ENCODE results near the gene CDKN2B. TPM values are rescaled to one million over a fixed set of nuclear protein-coding genes. Genes with fewer than 3 reads are reported as not detected.

The CDKN2B gene
- total and polyA plus RNA-seq, 4 donors = 0.32 to 1.3 (median 0.54) TPM

DNA sequence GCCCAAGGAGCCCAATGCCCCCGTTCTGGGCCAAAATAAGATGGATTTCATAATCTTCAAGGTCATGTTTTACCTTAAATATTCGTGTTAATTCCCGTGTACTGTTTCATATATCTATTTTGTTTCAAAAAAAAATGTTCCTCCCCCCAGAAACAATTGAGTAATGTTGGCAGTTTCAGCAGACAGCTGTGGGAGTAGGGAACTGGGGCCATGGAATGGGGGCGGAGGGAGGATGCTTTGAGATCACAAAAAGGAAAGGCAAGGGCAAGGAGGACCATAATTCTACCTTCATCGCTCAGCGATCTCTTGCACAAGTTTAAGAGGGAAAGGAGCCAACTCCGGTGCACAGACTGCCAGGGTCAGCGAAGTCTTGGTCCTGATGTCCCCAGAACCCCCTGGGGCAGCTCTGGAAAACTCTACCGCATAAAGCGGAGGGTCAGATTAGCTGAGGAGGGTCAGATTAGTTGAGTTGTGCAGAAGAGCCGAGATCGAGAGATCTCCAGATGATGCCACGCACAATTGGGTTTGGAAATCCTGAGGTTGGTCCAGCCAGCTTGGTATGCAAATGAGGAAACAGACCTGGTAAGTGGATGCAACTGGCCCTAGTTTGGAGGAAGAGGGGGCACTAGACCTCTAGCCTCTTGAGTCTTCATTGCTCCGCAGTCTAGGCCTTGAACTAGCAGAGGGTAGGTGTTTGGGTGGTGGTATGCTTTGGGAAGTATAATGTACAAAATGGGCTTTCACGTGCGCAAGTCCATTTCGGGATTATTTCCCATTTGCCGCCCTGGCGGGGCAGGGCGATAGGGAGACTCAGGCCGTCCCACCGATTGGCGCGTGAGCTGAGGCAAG, 38.9 kb downstream of the CDKN2B start (continued):
- TF ChIP-seq EGR1 (IDR thresholded peaks at IDR 0.05; ENCODE audit: low read depth in 2 of 2) (no peak), SP1 (IDR thresholded peaks at IDR 0.05) (no peak), GABPA (IDR thresholded peaks at IDR 0.05 in 1 of 2, conservative IDR thresholded peaks at IDR 0.05 in 1 of 2) (no peak)

DNA sequence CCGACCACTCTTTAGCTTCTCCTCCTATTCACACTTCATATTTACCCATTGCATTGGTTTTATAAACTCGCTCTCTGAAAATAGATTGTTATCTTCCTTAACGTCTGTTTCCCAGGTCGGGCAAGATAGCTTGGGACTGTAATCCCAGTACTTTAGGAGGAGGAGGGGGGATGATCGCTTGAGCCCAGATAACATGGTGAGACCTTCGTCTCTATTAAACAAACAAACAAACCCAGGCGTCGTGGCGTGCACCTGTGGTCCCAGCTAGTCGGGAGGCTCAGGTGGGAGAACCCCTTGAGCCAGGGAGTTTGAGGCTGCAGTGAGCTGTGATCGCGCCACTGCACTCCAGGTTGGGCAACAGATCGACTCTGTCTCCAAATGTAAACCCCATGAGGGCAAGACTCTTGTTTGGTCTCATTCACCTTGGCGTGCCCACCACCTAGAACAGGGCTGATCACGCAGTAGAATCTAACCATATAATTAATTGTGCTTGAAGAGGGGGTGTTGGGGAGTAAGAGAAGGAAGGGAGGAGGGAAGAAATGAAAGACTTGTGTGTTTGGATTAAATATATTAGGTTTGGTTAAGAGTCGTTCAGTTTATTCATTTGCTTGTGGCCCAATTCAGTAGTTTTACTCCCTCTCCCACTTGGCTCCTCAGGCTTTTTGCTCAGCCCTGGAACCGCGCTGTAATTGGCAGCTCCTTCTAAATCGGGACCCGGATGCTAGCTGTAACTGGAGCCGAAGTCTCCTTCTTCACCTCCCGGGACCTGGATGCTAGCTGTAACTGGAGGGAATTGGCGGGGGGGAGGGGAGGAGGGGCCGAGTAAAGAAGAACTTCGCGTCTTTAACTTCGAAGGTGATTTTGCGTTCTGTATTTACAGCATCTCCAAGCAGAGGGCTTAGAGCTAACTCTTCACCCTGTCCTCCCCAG, 39.8 kb downstream of the CDKN2B start:
- Histone ChIP-seq H3K27me3 (ENCODE audit: control insufficient read depth in 4 of 4, insufficient read depth in 4 of 4, low read length in 3 of 4) (peaks cover 3 to 42% (median 24%) of the 10 kb centered on the region in 4 donors), H3K36me3 (ENCODE audit: control insufficient read depth in 4 of 4, insufficient read depth in 3 of 4, low read depth in 1 of 4, low read length in 3 of 4) (no peaks in the 10 kb centered on the region), H3K9ac (ENCODE audit: low read depth in 1 of 2, low read length in 2 of 2) (no peak overlapping the region), H3K9me3 (ENCODE audit: control insufficient read depth in 4 of 4, low read length in 3 of 4) (peaks cover 0 to 18% (median 1%) of the 10 kb centered on the region in 4 donors), H3K4me1 (ENCODE audit: control insufficient read depth in 4 of 4, insufficient read depth in 4 of 4, low read length in 3 of 4) (peaks cover 11 to 20% (median 13%) of the 10 kb centered on the region in 4 donors), H3K4me3 (ENCODE audit: low read depth in 1 of 3, low read length in 3 of 3) (no peak overlapping the region), H3K27ac (ENCODE audit: low read depth in 1 of 2, low read length in 2 of 2) (no peak overlapping the region)
- 8% methylated on average over 28 of the region's 28 CpGs for WGBS
- DNase-seq (ENCODE audit: low spot score) = no peak
- no peak for TF ChIP-seq NR2F2 (IDR thresholded peaks at IDR 0.05)
- no peak for TF ChIP-seq SP1 (IDR thresholded peaks at IDR 0.05)
- TF ChIP-seq YY1 (IDR thresholded peaks at IDR 0.05) = no peak
- no peak for TF ChIP-seq FOXA2 (IDR thresholded peaks at IDR 0.05)
- TF ChIP-seq, protein P1, sequence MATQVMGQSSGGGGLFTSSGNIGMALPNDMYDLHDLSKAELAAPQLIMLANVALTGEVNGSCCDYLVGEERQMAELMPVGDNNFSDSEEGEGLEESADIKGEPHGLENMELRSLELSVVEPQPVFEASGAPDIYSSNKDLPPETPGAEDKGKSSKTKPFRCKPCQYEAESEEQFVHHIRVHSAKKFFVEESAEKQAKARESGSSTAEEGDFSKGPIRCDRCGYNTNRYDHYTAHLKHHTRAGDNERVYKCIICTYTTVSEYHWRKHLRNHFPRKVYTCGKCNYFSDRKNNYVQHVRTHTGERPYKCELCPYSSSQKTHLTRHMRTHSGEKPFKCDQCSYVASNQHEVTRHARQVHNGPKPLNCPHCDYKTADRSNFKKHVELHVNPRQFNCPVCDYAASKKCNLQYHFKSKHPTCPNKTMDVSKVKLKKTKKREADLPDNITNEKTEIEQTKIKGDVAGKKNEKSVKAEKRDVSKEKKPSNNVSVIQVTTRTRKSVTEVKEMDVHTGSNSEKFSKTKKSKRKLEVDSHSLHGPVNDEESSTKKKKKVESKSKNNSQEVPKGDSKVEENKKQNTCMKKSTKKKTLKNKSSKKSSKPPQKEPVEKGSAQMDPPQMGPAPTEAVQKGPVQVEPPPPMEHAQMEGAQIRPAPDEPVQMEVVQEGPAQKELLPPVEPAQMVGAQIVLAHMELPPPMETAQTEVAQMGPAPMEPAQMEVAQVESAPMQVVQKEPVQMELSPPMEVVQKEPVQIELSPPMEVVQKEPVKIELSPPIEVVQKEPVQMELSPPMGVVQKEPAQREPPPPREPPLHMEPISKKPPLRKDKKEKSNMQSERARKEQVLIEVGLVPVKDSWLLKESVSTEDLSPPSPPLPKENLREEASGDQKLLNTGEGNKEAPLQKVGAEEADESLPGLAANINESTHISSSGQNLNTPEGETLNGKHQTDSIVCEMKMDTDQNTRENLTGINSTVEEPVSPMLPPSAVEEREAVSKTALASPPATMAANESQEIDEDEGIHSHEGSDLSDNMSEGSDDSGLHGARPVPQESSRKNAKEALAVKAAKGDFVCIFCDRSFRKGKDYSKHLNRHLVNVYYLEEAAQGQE (IDR thresholded peaks at IDR 0.05) = no peak
- TF ChIP-seq, protein P2, sequence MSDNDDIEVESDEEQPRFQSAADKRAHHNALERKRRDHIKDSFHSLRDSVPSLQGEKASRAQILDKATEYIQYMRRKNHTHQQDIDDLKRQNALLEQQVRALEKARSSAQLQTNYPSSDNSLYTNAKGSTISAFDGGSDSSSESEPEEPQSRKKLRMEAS (IDR thresholded peaks at IDR 0.05) = no peak
- no peak for TF ChIP-seq HNF4G (IDR thresholded peaks at IDR 0.05)
- no peak for TF ChIP-seq FOXA1 (IDR thresholded peaks at IDR 0.05)
- TF ChIP-seq, protein P3, sequence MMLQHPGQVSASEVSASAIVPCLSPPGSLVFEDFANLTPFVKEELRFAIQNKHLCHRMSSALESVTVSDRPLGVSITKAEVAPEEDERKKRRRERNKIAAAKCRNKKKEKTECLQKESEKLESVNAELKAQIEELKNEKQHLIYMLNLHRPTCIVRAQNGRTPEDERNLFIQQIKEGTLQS (IDR thresholded peaks at IDR 0.05) = no peak
- no peak for TF ChIP-seq RXRA (IDR thresholded peaks at IDR 0.05)
- no peak for TF ChIP-seq EGR1 (IDR thresholded peaks at IDR 0.05; ENCODE audit: low read depth in 2 of 2)
- no peak for TF ChIP-seq JUND (IDR thresholded peaks at IDR 0.05)
- no peak for TF ChIP-seq TAF1 (conservative IDR thresholded peaks at IDR 0.05)
- TF ChIP-seq, protein P4, sequence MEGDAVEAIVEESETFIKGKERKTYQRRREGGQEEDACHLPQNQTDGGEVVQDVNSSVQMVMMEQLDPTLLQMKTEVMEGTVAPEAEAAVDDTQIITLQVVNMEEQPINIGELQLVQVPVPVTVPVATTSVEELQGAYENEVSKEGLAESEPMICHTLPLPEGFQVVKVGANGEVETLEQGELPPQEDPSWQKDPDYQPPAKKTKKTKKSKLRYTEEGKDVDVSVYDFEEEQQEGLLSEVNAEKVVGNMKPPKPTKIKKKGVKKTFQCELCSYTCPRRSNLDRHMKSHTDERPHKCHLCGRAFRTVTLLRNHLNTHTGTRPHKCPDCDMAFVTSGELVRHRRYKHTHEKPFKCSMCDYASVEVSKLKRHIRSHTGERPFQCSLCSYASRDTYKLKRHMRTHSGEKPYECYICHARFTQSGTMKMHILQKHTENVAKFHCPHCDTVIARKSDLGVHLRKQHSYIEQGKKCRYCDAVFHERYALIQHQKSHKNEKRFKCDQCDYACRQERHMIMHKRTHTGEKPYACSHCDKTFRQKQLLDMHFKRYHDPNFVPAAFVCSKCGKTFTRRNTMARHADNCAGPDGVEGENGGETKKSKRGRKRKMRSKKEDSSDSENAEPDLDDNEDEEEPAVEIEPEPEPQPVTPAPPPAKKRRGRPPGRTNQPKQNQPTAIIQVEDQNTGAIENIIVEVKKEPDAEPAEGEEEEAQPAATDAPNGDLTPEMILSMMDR (IDR thresholded peaks at IDR 0.05; ENCODE audit: low read depth, low read length, missing input control) = no peak
- TF ChIP-seq HNF4A (conservative IDR thresholded peaks at IDR 0.05) = no peak
- no peak for TF ChIP-seq GABPA (IDR thresholded peaks at IDR 0.05 in 1 of 2, conservative IDR thresholded peaks at IDR 0.05 in 1 of 2)
- TF ChIP-seq RAD21 (IDR thresholded peaks at IDR 0.05) = no peak
- TF ChIP-seq, protein P5, sequence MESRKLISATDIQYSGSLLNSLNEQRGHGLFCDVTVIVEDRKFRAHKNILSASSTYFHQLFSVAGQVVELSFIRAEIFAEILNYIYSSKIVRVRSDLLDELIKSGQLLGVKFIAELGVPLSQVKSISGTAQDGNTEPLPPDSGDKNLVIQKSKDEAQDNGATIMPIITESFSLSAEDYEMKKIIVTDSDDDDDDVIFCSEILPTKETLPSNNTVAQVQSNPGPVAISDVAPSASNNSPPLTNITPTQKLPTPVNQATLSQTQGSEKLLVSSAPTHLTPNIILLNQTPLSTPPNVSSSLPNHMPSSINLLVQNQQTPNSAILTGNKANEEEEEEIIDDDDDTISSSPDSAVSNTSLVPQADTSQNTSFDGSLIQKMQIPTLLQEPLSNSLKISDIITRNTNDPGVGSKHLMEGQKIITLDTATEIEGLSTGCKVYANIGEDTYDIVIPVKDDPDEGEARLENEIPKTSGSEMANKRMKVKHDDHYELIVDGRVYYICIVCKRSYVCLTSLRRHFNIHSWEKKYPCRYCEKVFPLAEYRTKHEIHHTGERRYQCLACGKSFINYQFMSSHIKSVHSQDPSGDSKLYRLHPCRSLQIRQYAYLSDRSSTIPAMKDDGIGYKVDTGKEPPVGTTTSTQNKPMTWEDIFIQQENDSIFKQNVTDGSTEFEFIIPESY (IDR thresholded peaks at IDR 0.05) = no peak

Data from liver (tissue), 9 donors.